GM19395 (cell line): ENCODE measurements around the gene SNRPD2.
A peak's percentile ranks its signal among the peaks of the same experiment; 100 is the strongest.

Experiments used
- ATAC-seq: cut with Tn5 transposase; IDR thresholded peaks from one replicate; pipeline ENCODE4 v1.9.1; 2021; ENCODE audit warnings: mild to moderate bottlenecking, moderate library complexity; ENCODE audit not compliant: unreplicated experiment

The SNRPD2 gene

DNA sequence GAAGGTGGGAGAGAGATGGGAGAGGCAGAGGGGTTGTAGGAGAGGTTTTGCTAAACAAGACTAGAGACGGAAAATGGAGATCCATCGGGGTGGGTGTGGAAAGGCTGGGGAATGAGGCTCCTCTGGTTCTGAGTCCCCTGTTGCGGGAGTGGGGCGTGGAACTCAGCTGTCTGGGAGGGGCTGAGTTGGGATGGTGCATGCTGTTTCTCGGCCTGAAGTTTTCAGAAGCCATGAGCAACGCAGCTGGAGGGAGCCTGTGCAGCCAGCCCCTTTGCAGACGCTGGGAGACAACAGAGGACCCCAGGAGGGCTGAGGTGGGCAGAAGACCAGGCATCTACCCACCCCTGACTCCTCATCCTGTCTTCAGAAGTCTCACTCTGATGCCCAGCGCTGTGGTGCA, 31.1 kb downstream of the SNRPD2 start:
- no peak for ATAC-seq

GRCh38 chr19:45659096-45659729, 32.5 kb downstream of the SNRPD2 start:
- ATAC-seq = no peak

- no peak for ATAC-seq
Measured at GRCh38 chr19:45657520-45658167, 34.1 kb downstream of the SNRPD2 start.

DNA sequence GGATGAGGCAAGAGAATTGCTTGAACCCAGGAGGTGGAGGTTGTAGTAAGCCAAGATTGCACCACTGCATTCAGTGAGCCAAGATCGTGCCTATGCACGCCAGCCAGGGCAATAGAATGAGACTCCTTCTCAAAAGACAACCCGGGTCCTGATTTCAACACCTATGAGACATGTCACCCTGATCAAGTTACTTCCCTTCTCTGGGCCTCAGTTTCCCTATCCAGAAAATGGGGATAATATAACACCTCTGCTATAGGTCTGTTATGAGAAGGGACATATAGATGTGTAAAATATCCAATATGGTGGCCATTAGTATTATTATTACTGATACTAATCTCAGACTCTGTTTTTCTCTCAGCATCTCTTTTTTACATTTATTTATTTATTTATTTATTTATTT, 36.7 kb downstream of the SNRPD2 start:
- no peak for ATAC-seq

- no peak for ATAC-seq
Measured at GRCh38 chr19:45653634-45654033, 38.1 kb downstream of the SNRPD2 start.

GRCh38 chr19:45650722-45651121, 41.0 kb downstream of the SNRPD2 start:
- no peak for ATAC-seq

- ATAC-seq = no peak
Measured at GRCh38 chr19:45646345-45646698, 45.4 kb downstream of the SNRPD2 start.

- peak; percentile 33 for ATAC-seq
Measured at GRCh38 chr19:45645631-45646344, 46.0 kb downstream of the SNRPD2 start.

GRCh38 chr19:45645068-45645630, 46.6 kb downstream of the SNRPD2 start:
- no peak for ATAC-seq

DNA sequence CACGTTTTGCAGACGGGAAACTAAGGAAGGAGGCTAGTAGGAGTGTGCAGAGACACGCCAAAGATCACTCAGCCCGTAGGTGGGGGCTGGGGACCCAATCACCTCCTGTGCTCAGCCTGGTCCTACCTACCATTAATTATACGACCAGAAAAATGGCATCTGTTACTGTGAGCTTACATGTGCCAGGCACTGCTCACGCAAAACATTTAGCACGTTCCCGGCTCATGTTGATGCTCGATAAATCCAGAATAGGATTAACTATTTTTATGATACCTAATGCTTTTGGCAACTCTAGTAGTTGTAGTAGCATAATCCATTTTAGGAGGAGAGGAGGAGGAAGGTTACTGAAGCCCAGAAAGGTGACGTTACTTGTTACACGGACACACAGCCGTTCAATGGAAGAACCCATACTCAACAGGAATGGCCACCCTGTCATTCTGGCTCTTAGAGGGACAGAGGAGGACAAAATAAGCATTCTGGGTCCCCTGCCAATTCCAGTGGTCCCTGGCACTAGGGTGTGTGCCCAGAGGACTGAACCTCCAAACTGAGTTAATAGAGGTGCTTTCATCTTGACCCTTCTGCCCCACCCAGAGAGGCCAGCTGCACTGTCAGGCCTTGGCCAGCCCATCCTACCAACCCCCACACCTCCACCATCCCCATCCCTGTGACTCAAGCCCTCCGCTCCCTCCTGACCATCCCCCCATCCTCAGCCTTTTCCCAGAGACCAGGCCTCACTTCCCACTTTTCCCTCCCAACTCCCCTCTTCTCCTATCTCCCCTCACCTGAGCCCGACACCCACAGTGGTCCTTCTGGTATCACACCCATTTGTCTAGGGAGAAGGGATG, 47.6 kb downstream of the SNRPD2 start:
- ATAC-seq = no peak

DNA sequence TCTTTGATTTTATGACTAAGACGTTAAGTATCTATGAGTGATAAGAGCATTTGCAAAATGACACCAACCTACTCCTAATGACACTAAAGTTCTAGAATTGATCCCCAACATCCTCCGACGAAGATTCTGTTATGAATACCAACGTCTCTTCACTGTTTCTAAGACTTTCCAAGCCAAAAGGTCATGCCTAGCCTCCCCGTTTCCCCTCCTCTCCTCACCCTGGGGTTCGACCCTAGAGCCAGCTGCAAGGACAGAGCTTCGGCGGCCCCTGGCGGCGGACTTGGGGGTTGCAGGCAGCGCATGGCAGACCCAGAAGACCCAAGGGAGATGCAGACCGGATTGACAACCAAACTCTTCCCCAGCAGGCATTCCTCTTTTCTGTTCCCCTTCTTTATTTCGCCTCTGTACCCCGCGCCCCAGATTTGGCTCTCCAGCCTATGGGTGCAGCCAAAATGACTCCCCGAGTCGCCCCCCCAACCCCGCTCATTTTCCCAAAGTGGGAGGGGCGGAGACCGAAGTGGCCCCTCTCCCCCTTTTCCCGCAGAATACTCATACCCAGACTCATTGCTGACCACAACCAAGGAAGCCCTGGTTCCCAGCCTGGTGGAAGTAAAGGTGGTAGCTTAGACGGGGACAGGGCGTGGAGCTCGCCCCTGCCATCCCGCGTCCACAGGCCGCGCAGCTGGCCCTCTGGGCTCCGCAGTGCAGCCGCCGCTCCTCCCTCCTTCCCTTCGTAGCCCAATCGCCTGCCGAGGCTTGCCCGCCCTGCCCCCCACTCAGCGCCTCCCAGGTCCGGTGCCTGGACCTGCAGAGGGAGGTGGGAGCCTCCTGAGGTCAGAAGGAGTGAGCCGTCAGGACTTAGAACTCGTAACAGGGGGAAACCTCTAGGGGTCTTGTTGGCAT, 48.5 kb downstream of the SNRPD2 start:
- peak; percentile 29 for ATAC-seq

GRCh38 chr19:45641274-45642105, 50.3 kb downstream of the SNRPD2 start:
- peak; percentile 47 for ATAC-seq

- no peak for ATAC-seq
Measured at GRCh38 chr19:45640849-45641273, 50.9 kb downstream of the SNRPD2 start.

DNA sequence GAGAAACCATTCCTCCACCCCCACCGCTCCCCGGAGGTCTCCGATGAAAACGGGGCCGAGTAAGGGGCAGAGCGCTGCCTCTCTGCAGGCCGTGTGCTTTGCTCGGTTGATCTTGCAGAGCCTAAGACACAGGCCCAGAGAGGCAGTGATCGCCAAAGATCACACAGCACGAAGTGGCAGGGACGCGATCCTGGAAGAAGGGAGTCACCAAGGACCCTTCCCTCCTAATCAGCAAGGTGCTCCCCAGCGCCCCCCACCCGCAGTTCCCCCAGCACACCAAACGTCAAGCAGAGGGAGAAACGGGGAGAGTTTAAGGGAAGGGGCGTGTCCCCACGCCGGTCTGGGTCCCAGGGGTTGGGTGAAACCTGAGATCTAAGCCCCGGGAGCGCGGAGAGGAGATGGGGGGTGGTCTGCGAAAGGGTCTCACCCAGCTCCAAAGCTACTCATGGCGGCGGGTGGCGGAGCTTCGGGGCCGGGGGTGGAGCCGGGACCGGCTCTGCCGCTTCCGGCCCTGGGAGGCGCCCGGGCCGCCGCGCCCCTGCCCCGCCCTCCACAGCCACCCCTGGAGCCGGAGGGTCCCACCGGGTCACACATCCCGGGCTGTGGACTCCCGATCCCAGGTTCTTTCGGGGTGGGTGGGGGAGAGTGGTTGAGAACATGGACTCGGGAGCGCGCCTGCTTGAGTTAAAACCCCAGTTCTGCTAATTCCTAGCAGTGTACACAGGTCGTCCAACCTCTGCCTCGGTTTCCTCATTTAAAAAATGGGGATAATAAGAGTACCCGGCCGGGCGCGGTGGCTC, 52.6 kb downstream of the SNRPD2 start, which contains the start of gene EML2:
Gene EML2 (minus strand): TSS at position 468 of the 800 bp plus-strand sequence. CDS start 21 bp downstream, at position 447.
- no peak for ATAC-seq

DNA sequence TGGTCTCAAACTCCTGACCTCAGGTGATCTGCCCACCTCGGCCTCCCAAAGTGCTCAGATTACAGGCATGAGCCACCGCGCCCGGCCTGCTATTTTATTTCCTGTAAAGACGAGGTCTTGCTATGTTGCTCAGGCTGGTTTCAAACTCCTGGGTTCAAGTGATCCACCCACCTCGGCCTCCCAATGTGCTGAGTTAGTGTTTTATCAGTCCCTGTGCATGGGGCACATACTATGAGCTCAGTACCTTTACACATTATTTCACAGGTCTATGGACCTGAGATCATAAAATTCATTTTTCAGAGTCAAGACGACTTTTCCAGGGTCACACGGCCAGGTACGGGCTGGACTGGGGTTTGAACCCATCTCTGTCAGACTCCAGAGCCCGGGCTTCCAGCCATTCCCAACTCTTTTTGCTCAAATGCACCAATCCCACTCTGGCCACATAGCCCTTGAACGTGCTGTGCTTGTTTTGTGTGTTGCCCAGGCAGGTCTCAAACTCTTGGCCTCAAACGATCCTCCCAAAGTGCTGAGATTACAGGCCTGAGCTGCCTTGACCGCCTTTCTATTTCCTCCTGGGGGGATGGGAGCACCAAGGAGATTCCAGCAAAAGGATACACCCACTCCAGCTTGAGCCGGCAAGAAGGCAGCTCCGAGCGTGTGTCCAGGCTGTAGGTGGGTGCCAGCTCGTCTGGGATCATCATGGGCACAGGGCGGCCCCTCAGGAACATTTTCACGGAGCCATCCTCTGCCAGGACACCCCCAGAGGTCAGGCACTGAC, 53.7 kb downstream of the SNRPD2 start:
- ATAC-seq = no peak
